Epithelial cell of prostate (primary cell): Measurements from ENCODE around the gene ABCF2.

Experiments used
- DNase-seq: peaks from one replicate; pipeline ENCODE4 v3.0.0-alpha.2; 2011; ENCODE audit warnings: low read depth, low spot score
- H3K27ac ChIP-seq: fragments of 450-650 bp; 2 replicates; pipeline ENCODE4 v1.5.1; 2017; ENCODE audit warnings: mild to moderate bottlenecking

The ABCF2 gene

DNA sequence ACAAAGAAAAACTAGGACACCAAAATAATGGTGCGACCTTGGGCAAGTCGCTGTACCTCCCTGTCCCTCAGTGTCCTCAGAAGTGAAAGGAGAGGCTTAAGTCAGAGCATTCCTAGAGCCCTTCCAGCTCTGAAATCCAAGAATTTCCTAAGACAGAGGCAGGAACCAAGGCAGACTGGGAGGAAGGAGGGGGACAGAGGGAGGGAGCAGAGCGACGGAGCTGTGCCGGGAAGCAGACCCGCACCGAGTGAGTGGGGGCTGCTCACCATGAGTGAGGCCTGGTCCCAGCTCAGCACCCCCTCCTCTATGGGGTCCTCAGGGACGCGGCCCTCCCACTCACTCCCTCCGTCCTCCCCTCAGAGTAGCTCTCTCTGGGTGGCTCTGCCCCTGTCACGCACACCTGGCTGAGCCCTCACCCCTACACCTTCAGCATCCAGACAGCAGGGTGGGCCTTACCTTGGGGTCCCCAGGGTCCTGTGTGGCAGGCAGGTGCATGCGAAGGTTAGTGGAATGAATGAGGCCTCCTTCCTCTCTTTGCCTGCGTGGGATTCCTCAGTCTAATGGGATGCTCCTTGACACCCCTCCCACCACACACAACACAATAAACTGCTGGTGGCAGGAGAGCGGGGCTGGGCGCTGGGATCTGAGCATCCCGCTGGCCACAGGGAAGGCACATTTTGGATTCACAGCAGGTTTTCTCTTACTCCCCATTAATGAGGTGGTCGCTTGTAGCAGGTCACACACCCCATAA is 26.1 kb upstream of the ABCF2 start:
- no peak for DNase-seq
- no peak overlapping the region for H3K27ac ChIP-seq

DNA sequence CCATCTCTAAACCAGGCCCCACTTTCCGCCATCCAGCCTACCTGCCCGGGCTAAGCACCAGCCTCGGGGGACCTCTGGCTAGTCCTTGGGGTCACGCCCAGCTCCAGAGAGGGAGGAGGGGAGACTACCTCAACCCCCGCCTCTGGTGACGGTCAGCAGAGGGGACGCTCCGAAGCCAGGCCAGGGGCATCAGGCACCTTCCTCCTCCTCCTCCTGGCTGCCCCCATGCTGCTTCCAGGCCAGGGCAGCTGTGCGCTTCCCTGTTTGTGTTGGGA is 25.5 kb upstream of the ABCF2 start:
- H3K27ac ChIP-seq = no peak overlapping the region
- no peak for DNase-seq

DNA sequence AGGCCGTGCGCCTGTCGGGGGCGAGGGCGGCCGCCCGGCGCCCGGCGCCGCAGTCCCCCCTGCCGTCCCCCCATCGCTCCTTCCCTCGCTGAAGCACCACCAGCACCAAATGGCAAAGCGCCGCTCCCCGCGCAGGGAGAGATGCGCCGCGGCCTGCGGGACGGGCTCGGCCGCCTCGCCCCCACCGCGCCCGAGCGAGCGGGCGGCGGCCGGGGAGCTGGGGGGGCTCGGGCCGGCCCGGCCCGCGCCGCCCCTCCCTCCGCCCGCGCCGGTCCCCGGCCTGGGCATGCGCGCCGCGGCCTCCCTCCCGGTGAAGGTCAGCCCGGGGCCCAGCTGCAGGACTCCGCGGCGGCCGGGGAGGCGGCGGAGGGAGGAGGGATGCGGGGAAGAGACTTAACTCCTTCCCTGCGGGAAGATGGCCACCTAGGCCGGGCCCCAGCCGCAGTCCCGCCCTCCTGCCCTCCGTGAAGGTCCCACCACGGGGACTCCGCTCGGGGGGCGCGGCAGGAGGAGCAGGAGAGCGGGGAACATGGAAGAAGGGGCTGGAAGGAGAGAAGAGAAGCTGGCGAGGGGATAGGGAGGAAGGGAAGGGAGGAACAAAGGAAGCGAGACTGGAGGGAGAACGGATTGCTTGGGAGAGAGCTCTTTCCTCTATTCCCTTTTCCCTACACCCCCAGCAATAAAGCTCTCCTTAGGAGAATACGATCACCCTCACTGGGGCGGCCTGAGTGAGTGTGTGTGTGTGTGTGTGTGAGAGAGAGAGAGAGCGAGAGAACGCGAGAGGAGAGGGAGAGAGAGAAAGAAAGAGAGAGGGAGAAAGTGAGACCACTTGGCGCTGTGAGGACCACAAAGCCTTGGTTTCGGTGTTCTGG is 24.9 kb upstream of the ABCF2 start:
- no peak for DNase-seq
- no peak overlapping the region for H3K27ac ChIP-seq

DNA sequence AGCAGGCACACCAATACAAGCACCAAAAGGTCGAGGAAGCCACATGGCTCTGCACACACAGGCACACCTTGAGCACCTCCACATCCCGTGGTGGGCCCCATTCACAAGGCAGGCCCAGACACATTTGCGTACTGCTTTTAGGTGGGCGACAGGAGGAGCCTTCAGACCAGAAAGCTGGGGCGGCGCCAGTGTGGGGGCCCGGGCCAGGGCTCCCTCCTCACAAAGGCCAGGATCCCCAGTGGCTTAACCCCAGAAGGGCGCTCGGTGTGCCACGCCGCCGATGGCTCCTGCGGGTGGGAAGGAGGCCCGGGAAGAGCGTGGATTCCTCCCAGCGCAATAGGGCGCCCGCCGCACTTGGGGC is 24.3 kb upstream of the ABCF2 start:
- no peak overlapping the region for H3K27ac ChIP-seq
- no peak for DNase-seq

DNA sequence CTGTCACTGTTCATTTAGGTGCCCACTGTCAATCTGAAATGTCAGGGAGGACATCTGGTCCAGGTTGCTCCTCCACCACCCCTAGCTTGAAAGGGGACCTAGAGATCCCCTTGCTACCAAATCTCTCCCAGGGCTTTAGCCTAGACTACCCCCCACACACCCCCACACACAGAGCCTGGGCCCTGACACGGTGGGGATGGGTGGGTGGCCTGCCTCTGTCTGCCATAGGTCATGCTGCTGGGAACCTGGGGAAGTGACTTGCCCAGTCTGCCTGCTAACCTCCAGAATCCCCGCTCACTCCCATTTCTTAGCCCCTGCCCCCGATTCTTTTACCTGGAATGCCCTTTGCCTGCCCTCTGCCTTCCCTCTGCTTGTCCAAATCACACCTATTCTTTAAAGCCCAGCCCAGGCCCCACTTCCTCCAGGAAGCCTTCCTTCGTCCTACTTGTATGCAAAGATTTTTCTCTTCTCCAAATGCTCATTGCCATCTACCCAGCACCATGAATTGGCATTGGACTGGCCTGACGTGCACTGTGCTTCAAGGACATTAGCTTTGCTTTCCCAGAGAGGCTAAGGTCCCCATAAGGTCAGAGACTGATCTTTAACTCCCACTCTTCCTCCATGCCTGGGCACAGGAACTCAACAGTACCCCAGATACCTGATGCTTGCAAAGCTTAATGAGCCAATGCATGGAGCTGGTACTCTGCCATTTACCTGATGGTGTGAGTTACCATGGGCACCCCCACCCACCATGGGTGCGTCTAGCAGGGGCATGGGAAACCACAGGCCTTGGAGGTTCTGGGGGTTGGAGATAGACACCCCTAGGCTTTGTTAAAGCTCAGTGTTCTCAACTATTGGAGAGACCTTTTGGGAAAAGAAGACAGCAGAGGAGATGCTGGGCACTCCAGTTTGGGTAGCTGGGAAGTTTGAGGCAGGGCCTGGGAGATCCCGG is 23.5 kb upstream of the ABCF2 start:
- DNase-seq = no peak
- no peak overlapping the region for H3K27ac ChIP-seq

DNA sequence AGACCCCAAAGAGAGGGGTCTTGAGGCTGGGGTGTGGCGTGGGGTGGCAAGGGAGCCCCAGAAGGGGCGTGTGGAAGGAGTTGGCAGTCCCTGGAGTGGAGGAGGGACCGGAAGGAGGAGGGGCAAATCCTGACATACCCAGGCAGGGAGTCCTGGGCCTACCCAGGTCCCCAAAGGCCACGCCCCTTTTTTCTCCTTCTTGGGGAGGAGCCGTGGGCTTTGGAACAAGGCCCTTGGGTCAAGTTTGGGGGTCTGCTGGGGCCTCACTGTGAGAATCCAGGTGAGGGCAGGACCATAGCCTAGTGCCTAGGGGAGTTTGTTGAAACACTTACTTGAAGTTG is 22.7 kb upstream of the ABCF2 start:
- DNase-seq = no peak
- peak overlapping the region; percentile 15 for H3K27ac ChIP-seq

DNA sequence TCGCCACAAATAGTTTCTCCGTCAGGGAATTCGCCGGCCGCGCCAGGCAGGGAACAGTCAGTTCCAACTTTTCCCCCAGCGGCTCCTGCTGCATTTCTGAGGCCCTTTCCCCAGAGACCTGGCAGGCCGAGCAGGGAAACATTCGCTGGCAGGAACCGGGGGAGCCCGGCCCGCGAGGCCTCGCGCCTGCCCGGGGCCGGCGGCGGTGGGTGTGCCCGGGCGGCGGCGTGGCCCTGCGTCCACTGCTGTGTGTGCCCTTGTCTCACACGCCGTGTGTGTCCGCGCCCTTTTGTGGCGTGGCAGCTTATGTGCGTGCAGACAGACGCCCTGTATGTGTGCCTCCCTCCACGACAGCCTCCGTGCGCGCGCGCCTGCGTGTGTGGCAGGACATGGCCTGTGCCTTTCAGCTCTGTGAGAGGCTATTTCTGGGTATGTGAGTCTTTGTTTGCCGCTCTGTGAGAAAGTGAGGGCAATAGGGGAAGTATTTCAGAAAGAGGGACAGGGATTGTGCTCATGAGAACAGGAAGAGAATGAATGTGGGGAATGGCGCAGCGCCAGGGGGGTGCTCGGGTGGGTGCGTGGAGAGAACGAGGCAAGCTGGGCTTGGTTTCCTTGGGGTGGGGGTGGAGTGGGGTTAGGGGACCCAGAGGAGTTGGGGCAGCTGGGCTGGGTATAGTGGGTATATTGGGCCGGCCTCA is 22.2 kb upstream of the ABCF2 start:
- no peak for DNase-seq

DNA sequence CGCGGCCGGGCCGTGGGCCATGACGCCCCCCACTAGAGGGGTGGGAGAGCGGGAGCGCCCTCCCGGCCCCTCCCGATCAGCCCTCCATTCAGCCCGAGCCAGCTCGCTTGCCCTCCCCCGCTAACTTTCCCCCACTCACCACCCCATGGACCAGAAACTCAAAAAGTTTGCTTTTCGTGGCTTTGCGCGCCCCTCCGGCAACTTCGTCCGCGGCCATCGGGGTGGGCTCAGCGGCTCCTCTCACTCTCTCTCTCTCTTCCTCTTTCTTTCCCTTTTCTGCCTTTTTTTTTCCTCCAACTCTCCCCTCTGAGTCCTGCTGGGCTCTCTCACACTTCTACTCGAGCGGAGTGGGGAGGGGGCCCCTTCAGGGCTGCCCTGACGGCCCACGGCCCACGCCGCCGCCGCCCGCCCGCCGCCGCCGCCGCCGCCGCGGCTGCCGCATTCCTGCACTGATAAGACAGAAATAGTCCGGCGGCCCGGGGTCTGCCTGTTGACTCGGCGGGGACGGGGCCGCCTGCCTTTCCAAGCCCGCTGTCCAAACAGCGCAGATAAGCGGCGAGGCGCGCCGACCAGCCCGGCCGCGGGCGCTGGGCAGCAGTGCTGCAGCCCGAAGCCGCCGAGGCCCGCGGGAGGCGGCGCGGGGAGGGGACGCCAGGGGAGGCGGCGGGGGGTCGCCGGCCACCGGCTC is 21.5 kb upstream of the ABCF2 start, which contains the start of gene SMARCD3:
SMARCD3 (minus strand) TSS at position 349 of the 688 bp plus-strand sequence; CDS start at position 217, 132 bp downstream.
- H3K27ac ChIP-seq = peak within 1 kb of the TSS; percentile 15

More for the DNA sequence above, 22.2 kb upstream of the ABCF2 start:
- peak overlapping the region; percentile 15 for H3K27ac ChIP-seq

DNA sequence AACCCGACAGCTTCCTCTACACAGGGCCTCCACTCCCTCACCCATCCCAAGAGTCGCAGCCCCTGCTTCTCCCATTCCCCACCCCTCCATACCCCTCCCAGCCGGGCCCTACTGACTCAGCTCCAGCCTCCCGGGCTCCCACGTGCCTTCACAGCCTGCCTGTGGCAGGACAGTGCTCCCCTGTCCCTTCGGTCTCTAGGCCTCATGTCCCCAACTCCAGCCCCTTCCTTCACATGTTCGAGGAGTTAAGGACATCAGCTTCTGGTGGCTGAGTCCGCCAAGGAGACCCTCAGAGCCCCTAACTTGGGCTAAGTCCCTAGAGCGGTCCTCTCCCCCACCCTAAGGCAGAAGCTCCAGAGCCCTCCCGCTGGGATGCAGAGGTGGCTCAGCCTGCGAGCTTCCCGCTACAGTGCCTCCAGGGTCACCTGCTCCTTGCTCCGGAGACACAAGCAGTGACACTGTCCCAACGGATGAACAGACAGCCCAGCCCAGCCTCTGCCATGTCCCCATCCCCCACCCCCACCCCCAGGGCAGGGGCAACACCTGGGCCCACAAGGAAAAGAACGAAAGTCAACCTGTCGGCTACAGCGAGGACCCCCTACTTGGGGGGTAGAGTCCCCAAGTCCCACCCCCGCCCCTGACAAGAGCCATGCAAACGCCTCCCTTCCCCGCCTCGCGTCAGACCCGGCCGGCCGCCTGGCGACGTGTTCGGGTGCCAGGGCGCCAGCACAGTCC is 20.8 kb upstream of the ABCF2 start:
- DNase-seq = no peak
- no peak overlapping the region for H3K27ac ChIP-seq

More for the DNA sequence above, 21.5 kb upstream of the ABCF2 start, which contains the start of gene SMARCD3:
- no peak for DNase-seq

DNA sequence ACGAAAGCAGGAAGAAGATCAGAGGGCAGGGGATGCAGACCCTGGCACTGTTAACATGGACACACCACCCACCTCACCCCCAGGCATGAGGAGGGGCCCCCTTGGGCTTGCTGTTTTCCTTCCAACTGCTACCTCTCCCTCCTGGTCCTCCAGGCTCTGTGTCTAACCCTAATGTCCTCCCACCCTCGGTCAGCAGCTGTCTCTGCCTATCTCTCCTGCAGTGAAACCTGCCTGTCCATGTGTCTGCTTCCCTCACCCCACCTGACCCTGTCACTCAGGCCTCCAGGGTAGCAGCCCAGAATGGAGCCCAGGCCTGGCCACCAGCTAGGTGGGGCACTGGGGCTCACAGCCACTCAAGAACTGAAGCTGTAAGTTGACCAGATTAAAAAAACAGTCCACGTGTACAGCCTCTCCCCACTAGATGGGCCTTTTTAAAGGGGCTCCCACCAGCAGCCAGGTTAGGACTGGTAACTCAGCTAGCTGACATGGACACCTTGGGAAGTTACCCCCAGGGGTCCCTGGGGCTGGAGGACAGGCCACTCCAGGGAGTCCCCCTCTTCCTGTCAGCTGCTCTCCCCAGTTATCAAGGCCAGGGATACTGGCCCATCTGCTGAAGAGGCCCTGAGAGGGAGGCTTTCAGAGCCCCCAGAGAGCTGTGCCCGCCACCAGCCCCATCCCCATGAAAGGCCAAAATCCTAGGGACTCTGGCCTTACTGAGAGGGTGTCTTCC is 20.0 kb upstream of the ABCF2 start:
- no peak overlapping the region for H3K27ac ChIP-seq
- DNase-seq = no peak

DNA sequence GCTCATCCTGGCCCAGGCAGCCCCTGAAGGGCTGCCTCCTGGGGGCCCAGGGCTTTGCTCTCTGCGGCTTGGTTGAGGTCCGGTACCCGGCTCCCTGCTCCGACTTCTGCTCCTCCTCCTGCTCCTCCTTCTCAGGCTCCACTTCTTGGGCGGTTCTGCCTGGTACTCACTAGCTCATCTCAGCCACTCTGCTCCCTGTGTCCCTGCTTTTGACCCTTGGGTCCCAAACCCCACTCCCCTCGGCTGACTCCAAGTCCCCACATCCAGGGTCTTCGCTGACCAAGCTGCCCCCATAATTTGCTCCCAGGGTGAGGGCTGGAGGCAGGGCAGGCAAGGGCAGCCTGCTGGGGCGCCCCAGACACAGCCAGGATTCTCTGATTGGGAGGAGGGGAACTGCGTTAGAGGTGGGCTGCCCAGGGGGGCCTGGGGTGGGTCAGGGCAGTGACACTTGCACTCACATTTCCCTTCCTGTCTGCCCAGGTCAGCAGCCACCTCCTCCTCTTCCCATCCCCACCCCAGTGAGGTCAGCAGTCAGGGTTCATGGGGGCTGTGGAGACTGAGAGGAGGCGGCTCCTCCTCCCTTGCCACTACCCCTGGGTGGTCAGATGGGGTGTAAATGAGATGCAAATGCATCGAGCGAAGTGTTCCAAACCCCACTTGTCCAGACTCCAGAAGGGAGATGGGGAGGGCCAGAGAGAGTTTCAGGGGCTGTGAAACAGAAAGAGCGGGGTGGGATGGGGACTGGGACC is 19.3 kb upstream of the ABCF2 start:
- no peak overlapping the region for H3K27ac ChIP-seq
- DNase-seq = no peak

DNA sequence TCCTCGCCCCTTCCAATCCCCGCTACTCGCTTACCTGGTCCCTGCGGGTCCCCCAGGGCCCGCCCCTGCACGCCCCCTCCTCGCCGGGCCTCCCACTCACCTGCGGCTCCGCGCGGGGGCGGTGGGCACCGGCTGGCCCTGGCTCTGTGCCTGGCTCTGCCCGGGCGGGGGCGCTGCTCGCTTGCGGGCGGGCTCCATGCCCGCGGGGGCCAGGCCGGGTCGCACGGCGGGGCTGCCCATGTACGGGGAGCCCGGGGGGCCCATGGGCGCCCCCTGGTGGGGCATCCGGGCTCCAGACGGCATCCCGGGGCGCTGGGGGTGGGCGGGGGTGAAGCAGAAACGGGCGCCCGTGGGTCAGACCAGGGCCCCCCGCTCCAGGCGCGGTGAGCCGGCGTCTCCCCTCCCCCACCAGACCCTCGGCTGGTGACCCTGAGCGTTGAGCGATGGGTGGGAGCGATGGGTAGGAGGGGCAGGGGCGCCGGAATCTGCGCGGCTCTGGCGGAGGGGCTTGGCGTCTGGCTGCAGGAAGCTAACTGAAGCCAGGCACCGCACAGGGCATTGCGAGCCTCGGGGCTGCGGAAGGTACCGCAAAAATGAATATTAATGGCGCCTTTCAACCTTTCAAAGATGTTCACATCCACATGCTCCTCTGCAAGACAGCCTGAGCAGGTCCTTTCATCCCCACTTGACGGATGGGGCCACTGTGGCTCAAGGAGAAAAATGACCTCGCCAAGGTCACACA is 18.5 kb upstream of the ABCF2 start:
- H3K27ac ChIP-seq = no peak overlapping the region
- no peak for DNase-seq

DNA sequence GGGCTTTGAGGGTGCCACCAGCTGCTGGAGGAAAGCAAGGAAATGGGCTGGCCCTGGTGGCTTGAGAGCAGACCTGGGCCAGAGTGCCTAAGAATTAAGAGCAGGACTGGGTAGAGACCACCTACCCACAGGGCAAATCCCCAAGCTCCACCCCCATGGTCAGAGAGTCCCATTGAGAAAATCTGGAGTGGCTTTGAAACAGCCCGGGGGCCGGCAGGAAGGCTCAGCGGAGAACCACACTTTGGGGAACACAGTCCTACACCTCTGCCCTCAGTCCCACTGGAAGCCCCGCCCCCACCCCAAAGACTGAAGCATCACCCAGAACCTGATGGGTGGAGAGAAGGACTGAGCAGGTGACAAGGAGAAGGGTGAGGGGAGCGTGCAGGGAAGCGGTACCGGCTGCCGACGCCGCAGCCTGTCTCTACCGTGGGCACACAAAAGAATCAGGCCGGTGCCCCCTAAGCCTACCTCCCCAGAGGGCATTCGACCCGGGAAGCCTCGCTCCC is 17.9 kb upstream of the ABCF2 start:
- no peak overlapping the region for H3K27ac ChIP-seq
- DNase-seq = no peak

DNA sequence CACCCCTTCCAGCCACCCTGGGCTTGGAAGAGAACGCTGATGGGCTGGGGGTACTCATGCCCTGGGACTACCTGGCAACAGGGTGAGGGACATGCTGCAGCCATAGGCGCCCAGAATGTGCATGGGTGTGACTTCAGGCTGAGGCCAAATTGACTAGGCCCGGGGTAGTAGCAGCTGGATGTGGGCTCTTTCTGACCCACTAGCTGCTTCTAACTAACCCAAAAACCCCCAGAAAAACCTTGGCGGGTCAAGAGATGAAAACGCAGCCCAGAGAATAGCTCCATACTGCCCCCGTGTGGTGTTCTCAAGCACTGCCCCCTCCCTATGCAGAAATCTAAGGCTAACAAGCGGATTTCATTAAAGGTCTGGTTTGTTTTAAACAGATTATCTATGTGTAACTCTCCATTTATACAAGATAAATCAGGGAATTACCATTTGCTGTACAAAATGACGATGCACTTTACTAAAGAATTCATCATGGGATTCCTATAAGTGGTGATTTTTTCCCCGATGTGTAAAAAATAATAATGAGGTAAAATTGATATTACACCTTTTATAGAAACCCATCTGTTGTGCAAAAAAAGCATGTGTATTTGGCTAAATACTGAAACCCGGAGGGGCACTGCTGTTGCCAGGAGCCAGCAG is 17.3 kb upstream of the ABCF2 start:
- DNase-seq = no peak
- H3K27ac ChIP-seq = no peak overlapping the region

DNA sequence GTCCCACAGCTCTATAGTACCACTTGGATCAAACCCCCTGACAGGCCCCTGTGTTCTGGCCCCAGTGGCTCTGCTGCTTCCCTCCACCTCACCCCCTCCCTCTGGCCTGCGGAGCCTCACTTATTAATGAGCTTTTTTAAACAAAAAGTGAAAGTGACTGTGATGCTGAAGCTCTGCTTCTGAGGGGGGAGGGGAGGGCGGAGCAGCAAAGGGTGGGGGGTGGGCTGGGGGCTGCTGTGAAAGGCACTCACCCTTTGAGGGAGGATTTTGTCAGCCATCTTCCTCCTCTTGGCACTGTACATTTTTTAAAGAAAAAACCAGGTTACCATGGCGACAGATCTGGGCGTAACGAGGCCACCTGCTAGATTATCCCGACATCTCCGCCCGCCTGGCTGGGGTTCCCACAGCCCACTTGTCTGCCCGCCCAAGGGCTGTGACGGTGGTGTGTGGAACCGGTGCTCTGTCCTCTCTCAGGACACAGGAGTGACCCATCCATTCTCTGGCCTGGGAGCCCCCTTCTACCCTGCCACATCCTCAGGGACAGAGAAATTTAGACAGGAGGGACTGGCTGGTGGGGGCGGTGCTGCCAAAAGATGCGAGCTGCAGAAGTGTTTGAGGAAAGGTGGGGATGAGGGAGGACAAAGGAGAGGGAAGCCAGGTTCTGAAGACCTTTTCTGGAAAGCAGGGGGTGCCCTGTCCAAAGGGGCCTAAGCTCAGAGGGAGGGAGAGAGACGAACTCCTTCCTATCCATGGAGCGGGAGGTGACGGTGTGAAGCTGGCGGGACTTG is 16.6 kb upstream of the ABCF2 start:
- no peak for DNase-seq
- no peak overlapping the region for H3K27ac ChIP-seq

DNA sequence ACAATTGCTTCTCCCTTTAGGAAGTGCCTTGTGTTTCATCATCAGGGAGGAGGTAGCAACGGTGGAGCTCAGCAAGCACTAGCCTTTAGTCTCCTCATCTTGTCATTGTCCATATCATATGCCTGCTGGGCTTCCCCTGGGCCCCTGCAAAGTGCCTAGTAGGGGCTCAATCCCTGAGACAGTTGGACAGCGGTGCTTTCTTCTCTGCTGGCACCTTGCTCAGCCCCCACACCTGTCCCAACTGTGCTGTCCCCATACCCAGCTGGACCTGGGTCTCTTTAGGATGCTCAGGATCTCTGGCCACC is 16.0 kb upstream of the ABCF2 start:
- no peak for DNase-seq
- H3K27ac ChIP-seq = no peak overlapping the region
